ENCODE measurements around the gene LRCH2.
"Not testable (repeated sequence)": the region's sequence is repeated elsewhere in the genome, so short reads cannot be mapped to it uniquely, and the experiment has no call there.

The LRCH2 gene, protein sequence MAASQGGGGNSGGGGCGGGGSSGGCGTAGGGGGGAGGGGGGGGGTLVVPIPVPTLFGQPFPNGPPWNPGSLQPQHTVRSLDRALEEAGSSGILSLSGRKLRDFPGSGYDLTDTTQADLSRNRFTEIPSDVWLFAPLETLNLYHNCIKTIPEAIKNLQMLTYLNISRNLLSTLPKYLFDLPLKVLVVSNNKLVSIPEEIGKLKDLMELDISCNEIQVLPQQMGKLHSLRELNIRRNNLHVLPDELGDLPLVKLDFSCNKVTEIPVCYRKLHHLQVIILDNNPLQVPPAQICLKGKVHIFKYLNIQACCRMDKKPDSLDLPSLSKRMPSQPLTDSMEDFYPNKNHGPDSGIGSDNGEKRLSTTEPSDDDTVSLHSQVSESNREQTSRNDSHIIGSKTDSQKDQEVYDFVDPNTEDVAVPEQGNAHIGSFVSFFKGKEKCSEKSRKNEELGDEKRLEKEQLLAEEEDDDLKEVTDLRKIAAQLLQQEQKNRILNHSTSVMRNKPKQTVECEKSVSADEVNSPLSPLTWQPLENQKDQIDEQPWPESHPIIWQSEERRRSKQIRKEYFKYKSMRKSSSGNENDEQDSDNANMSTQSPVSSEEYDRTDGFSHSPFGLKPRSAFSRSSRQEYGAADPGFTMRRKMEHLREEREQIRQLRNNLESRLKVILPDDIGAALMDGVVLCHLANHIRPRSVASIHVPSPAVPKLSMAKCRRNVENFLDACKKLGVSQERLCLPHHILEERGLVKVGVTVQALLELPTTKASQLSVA

DNA sequence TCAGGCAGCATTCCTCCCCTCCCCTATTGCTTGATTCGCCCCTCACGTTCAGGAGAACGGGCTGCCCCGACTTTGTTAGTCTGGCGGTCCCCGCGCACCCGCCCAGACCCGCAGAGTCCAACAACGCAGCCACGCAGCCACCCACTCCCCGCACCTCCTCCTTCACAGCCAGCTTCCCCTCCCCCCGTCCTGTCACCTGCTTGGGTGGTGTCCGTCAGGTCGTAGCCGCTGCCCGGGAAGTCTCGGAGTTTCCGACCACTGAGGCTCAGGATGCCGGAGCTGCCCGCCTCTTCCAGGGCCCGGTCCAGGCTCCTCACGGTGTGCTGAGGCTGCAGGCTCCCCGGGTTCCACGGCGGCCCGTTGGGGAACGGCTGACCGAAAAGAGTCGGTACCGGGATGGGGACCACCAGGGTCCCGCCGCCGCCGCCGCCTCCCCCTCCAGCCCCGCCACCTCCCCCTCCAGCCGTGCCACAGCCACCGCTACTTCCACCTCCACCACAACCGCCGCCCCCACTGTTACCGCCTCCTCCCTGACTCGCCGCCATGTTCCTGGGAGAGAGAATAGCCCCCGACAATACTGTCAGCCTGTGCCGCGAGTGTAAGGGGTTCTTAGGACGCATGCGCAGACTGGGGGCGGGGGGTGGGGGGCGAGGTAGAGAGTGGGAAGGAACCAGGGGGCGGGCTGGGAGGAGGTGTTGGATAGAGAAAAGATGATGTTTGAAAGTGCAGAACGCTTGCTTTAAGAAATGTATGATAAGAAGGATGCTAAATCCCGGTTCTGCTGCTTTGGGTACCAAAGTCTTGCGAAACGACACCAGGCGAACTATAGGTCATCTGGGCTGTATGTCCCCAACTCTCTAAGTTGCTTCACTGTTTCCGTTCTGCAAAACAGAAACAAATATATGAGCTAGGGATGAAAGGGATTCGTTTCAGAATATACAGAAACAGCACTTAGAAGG lies at the start of gene LRCH2:
Gene LRCH2, minus strand, starts transcription at position 600 of the 959 bp plus-strand sequence. Its CDS starts 55 bp downstream, at position 545.
- peak; percentile 73 for DNase-seq

DNA sequence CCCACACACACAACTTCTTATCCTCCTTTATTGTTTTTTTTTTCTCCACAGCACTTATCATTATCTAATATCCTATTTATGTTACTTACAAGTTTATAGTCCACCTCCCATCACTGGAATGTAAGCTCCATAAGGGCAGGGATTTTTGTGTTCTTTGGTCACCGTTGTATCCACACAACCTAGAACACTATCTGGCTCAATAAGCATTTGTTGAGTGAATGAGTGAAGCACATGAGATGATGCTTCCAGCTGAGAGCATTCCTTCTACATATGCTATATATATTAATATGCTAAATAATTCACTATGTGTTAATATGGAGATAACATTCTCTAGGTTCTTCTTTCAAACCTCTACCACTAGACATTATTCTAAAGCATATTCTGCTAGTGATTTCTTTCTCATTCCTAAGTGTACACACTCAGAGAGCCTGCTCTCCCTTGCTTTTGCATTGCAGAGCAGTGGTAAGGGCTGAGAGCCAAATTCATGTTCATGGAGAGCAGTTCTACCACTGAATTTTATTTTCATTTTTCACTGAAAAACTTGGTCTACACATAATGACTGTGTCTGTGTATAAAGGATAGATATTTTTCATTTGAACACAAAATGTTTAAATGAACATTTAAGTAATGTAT lies 35.3 kb upstream of the LRCH2 start:
- no peak for DNase-seq

- DNase-seq: no peak
These were observed 34.5 kb upstream of the LRCH2 start for GRCh38 chrX:115268421-115268820.

GRCh38 chrX:115266300-115266699 lies 32.4 kb upstream of the LRCH2 start:
- DNase-seq: no peak

DNA sequence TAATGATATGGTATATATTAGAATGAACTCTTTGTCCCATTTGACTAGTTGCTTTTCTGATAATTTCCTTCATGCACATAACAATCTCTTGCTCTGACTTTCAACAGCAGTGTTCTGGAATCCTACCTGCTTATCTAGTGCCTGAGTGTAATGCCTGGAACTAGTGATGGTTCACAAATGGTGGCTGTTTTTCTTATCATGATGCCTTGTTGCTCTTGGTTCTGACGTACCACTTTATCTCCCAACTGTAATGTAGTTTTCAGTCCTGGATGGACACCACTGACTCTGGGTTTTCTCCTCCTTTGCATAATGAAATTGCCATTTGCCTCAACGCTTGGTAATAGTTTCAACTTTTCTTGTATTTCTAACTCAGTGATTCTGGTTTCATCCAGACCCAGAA lies 30.1 kb upstream of the LRCH2 start:
- DNase-seq: no peak

GRCh38 chrX:115261148-115261547 lies 27.3 kb upstream of the LRCH2 start:
- no peak for DNase-seq

- no peak for DNase-seq
These were observed 26.4 kb upstream of the LRCH2 start for GRCh38 chrX:115260330-115260729.

DNA sequence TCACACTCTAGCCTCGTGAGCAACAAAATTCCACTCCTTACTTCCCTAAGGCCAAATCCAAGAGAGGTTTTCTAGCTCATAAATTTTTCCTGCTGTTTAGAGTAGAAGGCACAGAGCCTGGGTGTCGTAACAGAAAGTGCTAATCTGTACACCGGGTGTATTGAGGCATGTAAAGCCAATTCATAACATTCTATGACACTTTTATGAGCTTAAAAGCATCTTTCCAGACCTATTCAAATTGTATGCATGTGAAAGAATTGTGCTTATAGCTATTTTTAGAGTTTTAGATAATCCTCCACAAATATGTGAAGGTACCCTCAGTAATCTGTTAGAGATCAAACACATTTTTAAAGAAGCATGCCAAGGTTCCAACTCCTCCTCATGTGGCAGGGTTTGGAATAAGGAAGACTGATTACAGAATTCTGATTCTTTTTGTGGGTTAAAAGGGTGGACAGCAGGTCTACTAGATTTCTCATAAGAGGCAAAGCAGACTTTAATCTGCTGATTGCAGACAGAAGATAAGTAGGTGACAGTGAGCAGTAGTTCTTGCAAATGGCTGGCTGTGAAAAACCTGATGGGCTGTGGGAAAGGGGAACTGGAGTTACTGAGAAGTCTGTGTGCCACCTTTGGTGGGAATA lies 25.5 kb upstream of the LRCH2 start:
- DNase-seq: no peak

- DNase-seq: no peak
These were observed 23.8 kb upstream of the LRCH2 start for GRCh38 chrX:115257711-115258110.

DNA sequence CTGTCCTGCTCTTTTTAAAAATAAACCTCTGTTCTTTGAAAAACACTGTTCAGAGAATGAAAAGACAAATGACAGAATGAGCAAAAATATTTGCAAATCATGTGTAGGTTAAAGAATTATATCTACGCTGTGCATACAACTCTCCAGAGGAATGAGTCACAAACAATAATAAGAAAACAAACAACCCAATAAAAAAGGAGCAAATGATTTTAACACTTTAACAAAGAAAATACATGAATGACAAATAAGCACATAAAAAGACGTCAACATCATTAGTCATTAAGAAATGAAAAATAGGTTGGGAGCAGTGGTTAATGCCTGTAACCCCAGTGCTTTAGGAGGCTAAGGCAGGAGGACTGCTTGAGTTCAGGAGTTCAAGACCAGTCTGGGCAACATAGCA lies 21.1 kb upstream of the LRCH2 start:
- no peak for DNase-seq

DNA sequence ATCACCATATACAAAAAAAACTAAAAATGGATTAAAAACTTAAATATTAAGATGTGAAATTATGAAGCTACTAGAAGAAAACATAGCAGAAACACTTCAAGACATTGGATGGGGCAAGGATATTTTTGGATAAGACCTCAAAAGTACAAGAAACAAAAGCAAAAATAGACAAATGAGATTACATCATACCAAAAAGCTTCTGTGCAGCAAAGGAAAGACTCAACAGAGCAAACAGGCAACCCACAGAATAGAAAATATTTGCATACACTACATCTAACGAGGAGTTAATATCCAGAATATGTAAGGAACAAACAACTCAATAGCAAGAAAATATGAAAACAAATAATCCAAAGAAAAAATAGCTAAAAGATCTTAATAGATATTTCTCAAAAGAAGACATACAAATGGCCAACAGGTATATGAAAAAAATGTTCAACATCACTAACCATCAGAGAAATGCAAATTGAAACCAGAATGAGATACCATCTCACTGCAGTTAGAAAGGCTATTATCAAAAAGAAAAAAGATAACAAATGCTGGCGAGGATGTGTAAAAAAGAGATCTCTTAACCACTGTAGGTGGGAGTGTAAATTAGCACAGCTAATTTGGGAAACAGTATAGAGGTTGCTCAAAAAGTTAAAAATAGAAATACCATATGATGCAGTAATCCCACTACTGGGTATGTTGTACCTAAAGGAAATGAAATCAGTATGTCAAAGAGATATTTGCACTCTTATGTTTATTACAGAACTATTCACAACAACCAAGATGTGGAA lies 17.8 kb upstream of the LRCH2 start:
- DNase-seq: no peak

DNA sequence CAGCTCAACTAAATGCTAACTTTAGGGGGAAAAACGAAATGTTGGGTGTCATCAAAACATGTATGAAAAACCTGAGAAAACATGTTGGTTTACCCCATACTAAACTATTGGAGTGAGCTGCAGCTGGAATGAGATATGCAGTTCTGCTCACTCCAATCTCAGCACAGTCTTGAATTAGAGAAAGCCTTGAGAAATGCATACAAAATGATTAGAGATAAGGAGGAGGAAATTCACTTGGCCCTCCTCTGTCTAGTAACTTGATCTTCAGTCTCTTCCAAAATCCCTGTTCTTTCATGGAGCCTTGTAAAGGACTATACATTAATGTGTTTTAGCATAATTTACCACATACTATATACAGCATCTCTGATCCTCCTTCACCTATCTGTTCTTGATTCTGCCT lies 3.2 kb upstream of the LRCH2 start:
- no peak for DNase-seq

- no peak for DNase-seq
These were observed 2.7 kb upstream of the LRCH2 start for GRCh38 chrX:115236560-115236959.

GRCh38 chrX:115234461-115234860 lies 565 bp upstream of the LRCH2 start:
- no peak for DNase-seq

- DNase-seq: no peak
These were observed 881 bp downstream of the LRCH2 start for GRCh38 chrX:115232933-115233496.

- DNase-seq: no peak
These were observed 4.4 kb downstream of the LRCH2 start for GRCh38 chrX:115229337-115230003.

GRCh38 chrX:115226929-115227328 lies 7.0 kb downstream of the LRCH2 start:
- DNase-seq: no peak

DNA sequence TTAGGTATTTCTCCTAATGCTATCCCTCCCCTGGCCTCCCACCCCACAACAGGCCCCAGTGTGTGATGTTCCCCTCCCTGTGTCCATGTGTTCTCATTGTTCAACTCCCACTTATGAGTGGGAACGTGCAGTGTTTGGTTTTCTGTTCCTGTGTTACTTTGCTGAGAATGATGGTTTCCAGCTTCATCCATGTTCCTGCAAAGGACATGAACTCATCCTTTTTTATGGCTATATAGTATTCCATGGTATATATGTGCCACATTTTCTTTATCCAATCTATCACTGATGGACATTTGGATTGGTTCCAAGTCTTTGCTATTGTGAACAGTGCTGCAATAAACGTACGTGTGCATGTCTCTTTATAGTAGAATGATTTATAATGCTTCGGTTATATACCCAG lies 16.6 kb downstream of the LRCH2 start:
- not testable (repeated sequence) for DNase-seq

GRCh38 chrX:115214605-115215004 lies 19.3 kb downstream of the LRCH2 start:
- DNase-seq: no peak

- DNase-seq: no peak
These were observed 19.7 kb downstream of the LRCH2 start for GRCh38 chrX:115214151-115214550.

Data from left hindlimb (tissue), 1 donor.